ENCODE results near the gene CDC123. TPM values are rescaled to one million over a fixed set of nuclear protein-coding genes. Genes with fewer than 3 reads are reported as not detected.

The CDC123 gene
- 10 to 100 TPM; 24.1 to 52.6 TPM for polyA plus RNA-seq

GRCh38 chr10:12195603-12196506 lies at the start of gene CDC123, which contains the start of gene NUDT5:
Gene CDC123 (plus strand): TSS chr10:12196188. CDS start chr10:12196246, 58 bp downstream.
Gene NUDT5 (minus strand): TSS chr10:12195891. CDS start chr10:12186291, 9,600 bp downstream.
- H3K27me3 ChIP-seq (ENCODE audit: control insufficient read depth in 1 of 2, insufficient read depth in 2 of 2, low read length in 2 of 2), result no peaks in the 10 kb centered on the region
- H3K36me3 ChIP-seq (ENCODE audit: control insufficient read depth in 2 of 2, insufficient read depth in 2 of 2, low read length in 1 of 2), result no peaks in the 10 kb centered on the region
- peaks cover 0 to 3% of the 10 kb centered on the region in 2 donors for H3K4me1 ChIP-seq (ENCODE audit: control insufficient read depth in 2 of 2, insufficient read depth in 2 of 2, low read length in 1 of 2)
- 0 to 1% methylated on average over 62 of the region's 62 CpGs for WGBS, 2 donors
- no peaks in the 10 kb centered on the region for H3K9me3 ChIP-seq (ENCODE audit: control insufficient read depth in 2 of 2, insufficient read depth in 1 of 2, low read depth in 1 of 2, low read length in 1 of 2)
- peak within 1 kb of the TSS; percentile 73 to 85 for H3K4me3 ChIP-seq (ENCODE audit: low read depth in 1 of 2, low read length in 2 of 2)
- peak within 1 kb of the TSS; percentile 89 to 91 for H3K27ac ChIP-seq (ENCODE audit: low read depth in 2 of 2, low read length in 1 of 2)

GRCh38 chr10:12150163-12150562 lies 45.8 kb upstream of the CDC123 start:
- H3K4me1 ChIP-seq (ENCODE audit: control insufficient read depth in 2 of 2, insufficient read depth in 2 of 2, low read length in 1 of 2), result no peaks in the 10 kb centered on the region
- H3K27ac ChIP-seq (ENCODE audit: low read depth in 2 of 2, low read length in 1 of 2), result no peak overlapping the region
- H3K9me3 ChIP-seq (ENCODE audit: control insufficient read depth in 2 of 2, insufficient read depth in 1 of 2, low read depth in 1 of 2, low read length in 1 of 2), result no peaks in the 10 kb centered on the region
- no peaks in the 10 kb centered on the region for H3K27me3 ChIP-seq (ENCODE audit: control insufficient read depth in 1 of 2, insufficient read depth in 2 of 2, low read length in 2 of 2)
- 65 to 81% methylated on average over 4 of the region's 4 CpGs for WGBS, 2 donors
- no peak overlapping the region for H3K4me3 ChIP-seq (ENCODE audit: low read depth in 1 of 2, low read length in 2 of 2)
- H3K36me3 ChIP-seq (ENCODE audit: control insufficient read depth in 2 of 2, insufficient read depth in 2 of 2, low read length in 1 of 2), result peaks cover 0 to 2% of the 10 kb centered on the region in 2 donors

GRCh38 chr10:12154516-12154915 lies 41.5 kb upstream of the CDC123 start:
- H3K4me1 ChIP-seq (ENCODE audit: control insufficient read depth in 2 of 2, insufficient read depth in 2 of 2, low read length in 1 of 2), result no peaks in the 10 kb centered on the region
- H3K9me3 ChIP-seq (ENCODE audit: control insufficient read depth in 2 of 2, insufficient read depth in 1 of 2, low read depth in 1 of 2, low read length in 1 of 2), result no peaks in the 10 kb centered on the region
- peaks cover 0 to 2% of the 10 kb centered on the region in 2 donors for H3K36me3 ChIP-seq (ENCODE audit: control insufficient read depth in 2 of 2, insufficient read depth in 2 of 2, low read length in 1 of 2)
- no peak overlapping the region for H3K27ac ChIP-seq (ENCODE audit: low read depth in 2 of 2, low read length in 1 of 2)
- WGBS, 2 donors, result 92% methylated on average over 6 of the region's 6 CpGs
- no peaks in the 10 kb centered on the region for H3K27me3 ChIP-seq (ENCODE audit: control insufficient read depth in 1 of 2, insufficient read depth in 2 of 2, low read length in 2 of 2)
- H3K4me3 ChIP-seq (ENCODE audit: low read depth in 1 of 2, low read length in 2 of 2), result no peak overlapping the region

- 80 to 85% methylated on average over 14 of the region's 14 CpGs for WGBS, 2 donors
- Histone ChIP-seq H3K4me3 (ENCODE audit: low read depth in 1 of 2, low read length in 2 of 2) (no peak overlapping the region), H3K27me3 (ENCODE audit: control insufficient read depth in 1 of 2, insufficient read depth in 2 of 2, low read length in 2 of 2) (no peaks in the 10 kb centered on the region), H3K4me1 (ENCODE audit: control insufficient read depth in 2 of 2, insufficient read depth in 2 of 2, low read length in 1 of 2) (no peaks in the 10 kb centered on the region), H3K9me3 (ENCODE audit: control insufficient read depth in 2 of 2, insufficient read depth in 1 of 2, low read depth in 1 of 2, low read length in 1 of 2) (no peaks in the 10 kb centered on the region), H3K27ac (ENCODE audit: low read depth in 2 of 2, low read length in 1 of 2) (no peak overlapping the region), H3K36me3 (ENCODE audit: control insufficient read depth in 2 of 2, insufficient read depth in 2 of 2, low read length in 1 of 2) (peaks cover 0 to 8% of the 10 kb centered on the region in 2 donors)
Observed at GRCh38 chr10:12156367-12157123, 39.4 kb upstream of the CDC123 start.

- Histone ChIP-seq H3K36me3 (ENCODE audit: control insufficient read depth in 2 of 2, insufficient read depth in 2 of 2, low read length in 1 of 2) (peaks cover 5 to 10% of the 10 kb centered on the region in 2 donors), H3K4me3 (ENCODE audit: low read depth in 1 of 2, low read length in 2 of 2) (no peak overlapping the region), H3K9me3 (ENCODE audit: control insufficient read depth in 2 of 2, insufficient read depth in 1 of 2, low read depth in 1 of 2, low read length in 1 of 2) (no peaks in the 10 kb centered on the region), H3K27me3 (ENCODE audit: control insufficient read depth in 1 of 2, insufficient read depth in 2 of 2, low read length in 2 of 2) (no peaks in the 10 kb centered on the region), H3K4me1 (ENCODE audit: control insufficient read depth in 2 of 2, insufficient read depth in 2 of 2, low read length in 1 of 2) (no peaks in the 10 kb centered on the region), H3K27ac (ENCODE audit: low read depth in 2 of 2, low read length in 1 of 2) (no peak overlapping the region)
- WGBS, 2 donors, result 90 to 92% methylated on average over 3 of the region's 3 CpGs
Observed at GRCh38 chr10:12158111-12158510, 37.9 kb upstream of the CDC123 start.

DNA sequence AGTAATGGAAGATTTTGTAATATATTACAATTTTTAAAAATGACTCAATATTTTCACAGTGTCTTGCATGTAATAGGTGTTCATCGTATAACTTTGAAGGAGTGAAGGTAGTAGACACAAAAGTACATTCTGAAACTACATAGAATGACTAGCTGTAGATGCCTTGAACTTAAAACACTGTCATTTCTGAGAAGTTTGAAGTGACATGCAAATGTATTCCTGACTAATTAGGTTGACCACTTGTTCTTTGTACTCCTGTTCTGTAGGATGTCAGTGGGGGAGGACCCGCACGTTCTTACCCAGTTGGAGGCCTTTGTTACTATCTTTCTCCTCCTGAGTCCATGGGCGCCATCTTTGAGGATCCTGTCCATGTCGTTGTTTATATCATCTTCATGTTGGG lies 35.3 kb upstream of the CDC123 start:
- Histone ChIP-seq H3K27me3 (ENCODE audit: control insufficient read depth in 1 of 2, insufficient read depth in 2 of 2, low read length in 2 of 2) (no peaks in the 10 kb centered on the region), H3K36me3 (ENCODE audit: control insufficient read depth in 2 of 2, insufficient read depth in 2 of 2, low read length in 1 of 2) (peaks cover 7 to 15% of the 10 kb centered on the region in 2 donors)

GRCh38 chr10:12162927-12163326 lies 33.1 kb upstream of the CDC123 start:
- Histone ChIP-seq H3K27ac (ENCODE audit: low read depth in 2 of 2, low read length in 1 of 2) (no peak overlapping the region), H3K4me3 (ENCODE audit: low read depth in 1 of 2, low read length in 2 of 2) (no peak overlapping the region), H3K36me3 (ENCODE audit: control insufficient read depth in 2 of 2, insufficient read depth in 2 of 2, low read length in 1 of 2) (peaks cover 8 to 17% of the 10 kb centered on the region in 2 donors), H3K27me3 (ENCODE audit: control insufficient read depth in 1 of 2, insufficient read depth in 2 of 2, low read length in 2 of 2) (no peaks in the 10 kb centered on the region), H3K9me3 (ENCODE audit: control insufficient read depth in 2 of 2, insufficient read depth in 1 of 2, low read depth in 1 of 2, low read length in 1 of 2) (no peaks in the 10 kb centered on the region), H3K4me1 (ENCODE audit: control insufficient read depth in 2 of 2, insufficient read depth in 2 of 2, low read length in 1 of 2) (no peaks in the 10 kb centered on the region)
- WGBS, 2 donors, result 96 to 97% methylated on average over 6 of the region's 6 CpGs

More for the DNA sequence above, 35.3 kb upstream of the CDC123 start:
- no peaks in the 10 kb centered on the region for H3K4me1 ChIP-seq (ENCODE audit: control insufficient read depth in 2 of 2, insufficient read depth in 2 of 2, low read length in 1 of 2)
- no peaks in the 10 kb centered on the region for H3K9me3 ChIP-seq (ENCODE audit: control insufficient read depth in 2 of 2, insufficient read depth in 1 of 2, low read depth in 1 of 2, low read length in 1 of 2)
- H3K4me3 ChIP-seq (ENCODE audit: low read depth in 1 of 2, low read length in 2 of 2), result no peak overlapping the region
- H3K27ac ChIP-seq (ENCODE audit: low read depth in 2 of 2, low read length in 1 of 2), result no peak overlapping the region
- 94 to 97% methylated on average over 5 of the region's 5 CpGs for WGBS, 2 donors

GRCh38 chr10:12164085-12164484 lies 31.9 kb upstream of the CDC123 start:
- WGBS, 2 donors, result 90 to 92% methylated on average over 12 of the region's 12 CpGs

GRCh38 chr10:12165036-12165435 lies 31.0 kb upstream of the CDC123 start:
- Histone ChIP-seq H3K36me3 (ENCODE audit: control insufficient read depth in 2 of 2, insufficient read depth in 2 of 2, low read length in 1 of 2) (peaks cover 15 to 18% of the 10 kb centered on the region in 2 donors), H3K9me3 (ENCODE audit: control insufficient read depth in 2 of 2, insufficient read depth in 1 of 2, low read depth in 1 of 2, low read length in 1 of 2) (no peaks in the 10 kb centered on the region), H3K4me1 (ENCODE audit: control insufficient read depth in 2 of 2, insufficient read depth in 2 of 2, low read length in 1 of 2) (no peaks in the 10 kb centered on the region), H3K27me3 (ENCODE audit: control insufficient read depth in 1 of 2, insufficient read depth in 2 of 2, low read length in 2 of 2) (no peaks in the 10 kb centered on the region), H3K27ac (ENCODE audit: low read depth in 2 of 2, low read length in 1 of 2) (no peak overlapping the region), H3K4me3 (ENCODE audit: low read depth in 1 of 2, low read length in 2 of 2) (no peak overlapping the region)
- WGBS, 2 donors, result 71 to 80% methylated on average over 3 of the region's 3 CpGs

More at GRCh38 chr10:12164085-12164484, 31.9 kb upstream of the CDC123 start:
- Histone ChIP-seq H3K36me3 (ENCODE audit: control insufficient read depth in 2 of 2, insufficient read depth in 2 of 2, low read length in 1 of 2) (peaks cover 8 to 15% of the 10 kb centered on the region in 2 donors), H3K4me3 (ENCODE audit: low read depth in 1 of 2, low read length in 2 of 2) (no peak overlapping the region), H3K4me1 (ENCODE audit: control insufficient read depth in 2 of 2, insufficient read depth in 2 of 2, low read length in 1 of 2) (no peaks in the 10 kb centered on the region), H3K27ac (ENCODE audit: low read depth in 2 of 2, low read length in 1 of 2) (no peak overlapping the region), H3K9me3 (ENCODE audit: control insufficient read depth in 2 of 2, insufficient read depth in 1 of 2, low read depth in 1 of 2, low read length in 1 of 2) (no peaks in the 10 kb centered on the region), H3K27me3 (ENCODE audit: control insufficient read depth in 1 of 2, insufficient read depth in 2 of 2, low read length in 2 of 2) (no peaks in the 10 kb centered on the region)

Measured in esophagus (tissue), 2 donors.